Naive B cell (primary cell): Measurements from ENCODE around the gene NPB. TPM values are rescaled to one million over a fixed set of nuclear protein-coding genes. Genes with fewer than 3 reads are reported as not detected.

Experiments used
- ATAC-seq, 2 donors: fragments of 150-1000 bp; cut with Tn5 transposase; 2 replicates each; pipeline ENCODE4 v1.10.0; 2021; ENCODE audit warnings: low read depth in 2 of 2, mild to moderate bottlenecking in 2 of 2, moderate library complexity in 2 of 2
- DNase-seq: peaks from one replicate; pipeline ENCODE4 v3.0.0; 2022
- H3K27ac Mint-ChIP-seq, 6 donors: one replicate each; pipeline ENCODE4 v1.8.0; 2020 to 2022; ENCODE audit warnings: mild to moderate bottlenecking in 6 of 6, mixed read lengths in 6 of 6, moderate library complexity in 5 of 6, inconsistent platforms in 2 of 6
- H3K27me3 Mint-ChIP-seq, 3 donors: one replicate each; pipeline ENCODE4 v1.8.0; 2021 to 2022; ENCODE audit warnings: mixed read lengths in 3 of 3, mild to moderate bottlenecking in 1 of 3
- H3K36me3 Mint-ChIP-seq, 2 donors: one replicate each; pipeline ENCODE4 v1.8.0; 2020 to 2022; ENCODE audit warnings: mixed read lengths in 2 of 2, inconsistent platforms in 1 of 2, mild to moderate bottlenecking in 1 of 2
- H3K4me1 Mint-ChIP-seq, 3 donors: one replicate each; pipeline ENCODE4 v1.8.0; 2020 to 2022; ENCODE audit warnings: mixed read lengths in 3 of 3, inconsistent platforms in 1 of 3, mild to moderate bottlenecking in 1 of 3, moderate library complexity in 1 of 3
- H3K4me3 Mint-ChIP-seq, 8 donors: one replicate each; pipeline ENCODE4 v1.8.0; 2020 to 2022; ENCODE audit warnings: mild to moderate bottlenecking in 8 of 8, mixed read lengths in 8 of 8, moderate library complexity in 8 of 8, inconsistent platforms in 2 of 8
- H3K9me3 Mint-ChIP-seq, 7 donors: one replicate each; pipeline ENCODE4 v1.8.0; 2020 to 2022; ENCODE audit warnings: mixed read lengths in 7 of 7, mild to moderate bottlenecking in 5 of 7, inconsistent platforms in 2 of 7, moderate library complexity in 1 of 7
- polyA plus RNA-seq, 6 donors: library from polyadenylated mRNA; unstranded; fragments of 300-500 nt; fragmentation: Illumina TruSeq; gene quantifications; one replicate each; pipeline ENCODE4 v1.2.3, GENCODE V29; 2021; ENCODE audit warnings: low read depth in 6 of 6

Gene NPB
- polyA plus RNA-seq, 6 donors from 2014 or later: 0.24 TPM; not detected in 5

DNA sequence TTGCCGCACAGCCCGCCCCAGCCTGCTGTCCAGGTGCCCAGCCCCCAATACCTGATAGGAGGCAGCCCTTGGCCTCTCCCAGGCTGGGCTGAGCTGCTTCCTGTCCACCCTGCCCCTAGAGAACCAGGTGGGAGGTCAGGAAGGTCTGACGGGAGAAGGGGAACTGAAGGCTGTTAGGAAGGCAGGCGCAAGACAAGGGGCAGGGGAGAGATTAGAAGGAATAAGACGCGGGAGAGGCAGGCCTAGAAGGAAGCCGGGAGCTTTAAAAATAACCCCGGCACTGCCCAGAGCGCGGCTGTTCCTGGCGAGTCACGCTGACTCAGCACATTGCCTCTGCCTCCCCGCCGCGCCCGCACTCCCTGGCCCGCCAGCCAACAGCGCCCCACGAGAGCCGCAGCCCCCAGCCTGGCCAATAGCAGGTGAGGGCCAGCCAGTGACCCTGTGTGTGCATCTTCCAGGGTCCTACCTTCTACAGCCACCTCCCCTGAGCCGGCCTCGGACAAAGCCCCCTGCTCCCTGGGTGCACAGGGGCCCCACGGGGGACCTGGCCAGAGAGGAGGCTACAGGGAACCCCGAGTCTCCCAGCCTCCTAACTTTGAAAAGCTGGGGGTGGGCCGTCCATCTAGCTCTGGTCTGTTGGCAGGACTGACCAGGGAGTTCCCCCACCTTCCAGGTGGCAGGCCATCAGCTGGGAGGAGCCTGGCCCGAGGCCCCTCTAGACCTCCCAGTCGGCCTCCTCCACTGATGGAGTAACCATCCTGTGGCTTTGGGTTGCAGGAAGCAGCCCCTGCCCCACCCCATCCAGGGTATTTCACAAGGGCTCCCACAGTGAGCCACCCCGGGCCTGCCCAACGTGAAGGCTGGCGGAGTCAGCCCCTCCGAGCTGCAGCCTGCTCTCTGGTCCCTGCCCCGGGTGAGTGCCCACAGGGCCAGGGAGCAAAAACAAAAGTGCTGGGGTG lies 21.5 kb downstream of the NPB start:
- H3K36me3 Mint-ChIP-seq: no peaks in the 10 kb centered on the region
- H3K4me1 Mint-ChIP-seq: peaks cover 16 to 37% (median 19%) of the 10 kb centered on the region in 3 donors
- ATAC-seq: no peak
- H3K9me3 Mint-ChIP-seq: no peaks in the 10 kb centered on the region
- H3K27ac Mint-ChIP-seq: peak overlapping the region in 3 of 6 donors; percentile 63 to 76 (median 67)
- peak overlapping the region in 2 of 8 donors; percentile 33 to 57 for H3K4me3 Mint-ChIP-seq
- DNase-seq: no peak
- no peaks in the 10 kb centered on the region for H3K27me3 Mint-ChIP-seq

GRCh38 chr17:81924557-81925532 lies 22.8 kb downstream of the NPB start:
- ATAC-seq (no peak), DNase-seq (no peak)
- no peaks in the 10 kb centered on the region for H3K36me3 Mint-ChIP-seq
- peak overlapping the region in 4 of 6 donors; percentile 62 to 90 (median 80) for H3K27ac Mint-ChIP-seq
- H3K27me3 Mint-ChIP-seq: peaks cover 0 to 12% (median 5%) of the 10 kb centered on the region in 3 donors
- H3K9me3 Mint-ChIP-seq: no peaks in the 10 kb centered on the region
- H3K4me3 Mint-ChIP-seq: peak overlapping the region; percentile 18 to 95 (median 86)
- peaks cover 15 to 33% (median 16%) of the 10 kb centered on the region in 3 donors for H3K4me1 Mint-ChIP-seq

- peaks cover 0 to 23% (median 8%) of the 10 kb centered on the region in 3 donors for H3K27me3 Mint-ChIP-seq
- H3K9me3 Mint-ChIP-seq: no peaks in the 10 kb centered on the region
- ATAC-seq: no peak
- no peak for DNase-seq
- no peaks in the 10 kb centered on the region for H3K36me3 Mint-ChIP-seq
- H3K4me1 Mint-ChIP-seq: peaks cover 16 to 33% (median 16%) of the 10 kb centered on the region in 3 donors
- peak overlapping the region; percentile 74 to 98 (median 94) for H3K27ac Mint-ChIP-seq
- peak overlapping the region; percentile 85 to 95 (median 89) for H3K4me3 Mint-ChIP-seq
These were observed 23.9 kb downstream of the NPB start for GRCh38 chr17:81925860-81926450.

DNA sequence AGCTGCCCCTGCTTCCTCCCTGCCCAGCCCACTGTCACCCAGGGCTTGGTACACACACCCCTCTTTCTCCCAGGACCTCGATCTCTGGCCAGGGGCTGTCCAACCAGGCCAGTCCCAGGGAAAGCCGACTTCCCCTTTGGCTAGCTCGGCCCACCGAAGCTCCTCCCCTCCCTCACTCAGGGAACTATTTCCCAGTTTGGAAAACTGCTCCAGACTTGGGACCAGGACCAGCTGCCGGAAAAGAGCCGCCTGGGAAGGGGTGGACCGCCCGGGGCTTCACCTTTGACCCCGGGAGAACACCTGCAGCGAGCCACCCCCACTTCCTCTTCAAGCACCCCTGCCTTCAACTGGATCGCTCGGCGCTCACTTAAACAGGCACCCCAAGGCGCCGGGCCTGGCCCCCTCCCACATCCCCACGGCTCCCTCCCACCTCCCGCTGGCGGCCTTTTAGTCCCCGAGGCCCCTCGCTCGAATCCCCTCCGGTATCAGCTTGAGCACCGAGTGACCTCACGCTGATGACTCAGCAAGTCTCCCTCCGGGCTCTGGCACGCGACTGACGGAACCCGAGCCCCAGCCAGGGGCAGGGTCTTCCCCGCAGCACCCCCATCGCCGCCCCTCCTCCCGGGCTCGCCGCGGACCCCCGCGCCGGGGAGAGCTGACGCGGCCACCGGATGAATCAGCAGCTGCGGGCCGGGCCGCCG lies 24.6 kb downstream of the NPB start:
- Mint-ChIP-seq H3K4me3 (peak overlapping the region; percentile 85 to 95 (median 89)), H3K36me3 (no peaks in the 10 kb centered on the region), H3K9me3 (no peaks in the 10 kb centered on the region), H3K4me1 (peaks cover 16 to 33% (median 18%) of the 10 kb centered on the region in 3 donors), H3K27ac (peak overlapping the region; percentile 87 to 98 (median 94)), H3K27me3 (peaks cover 0 to 26% (median 12%) of the 10 kb centered on the region in 3 donors)
- ATAC-seq (peak; percentile 49 to 53), DNase-seq (peak; percentile 62)

DNA sequence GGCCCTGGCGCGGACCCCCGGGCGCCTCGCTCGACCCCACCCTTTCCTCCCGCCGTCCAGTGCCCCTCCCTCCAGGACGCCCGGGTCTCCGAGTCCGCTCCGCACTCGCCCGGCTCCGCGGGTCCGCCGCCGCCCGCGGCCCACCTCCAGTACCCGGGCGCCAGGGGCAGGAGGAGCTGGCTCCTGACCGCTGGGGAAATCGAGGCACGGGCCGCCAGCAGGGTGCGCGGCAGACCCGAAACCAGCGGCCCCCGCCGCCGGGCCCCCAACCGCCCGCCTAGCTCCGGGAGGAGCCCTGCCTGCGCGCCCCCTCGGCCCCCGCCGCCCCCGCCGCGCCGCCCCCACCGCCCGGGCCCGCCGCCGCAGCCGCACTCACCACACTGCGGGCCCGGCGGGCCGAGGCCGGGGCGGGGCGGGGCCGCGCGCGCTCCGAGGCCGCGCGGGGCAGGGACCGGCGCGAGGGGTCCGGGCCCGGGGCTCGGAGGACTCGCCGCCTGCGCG lies 25.2 kb downstream of the NPB start:
- Mint-ChIP-seq H3K9me3 (no peaks in the 10 kb centered on the region), H3K27ac (peak overlapping the region in 1 of 6 donors; percentile 81), H3K36me3 (no peaks in the 10 kb centered on the region), H3K27me3 (peaks cover 0 to 32% (median 18%) of the 10 kb centered on the region in 3 donors), H3K4me3 (peak overlapping the region in 3 of 8 donors; percentile 75 to 87 (median 85)), H3K4me1 (peaks cover 14 to 33% (median 18%) of the 10 kb centered on the region in 3 donors)
- ATAC-seq: peak; percentile 29 to 35
- DNase-seq: no peak

GRCh38 chr17:81927653-81928543 lies 25.9 kb downstream of the NPB start, which contains the start of gene MAFG:
Gene MAFG, minus strand, starts transcription at chr17:81927735. Its CDS starts 4,550 bp downstream, at chr17:81923185.
- ATAC-seq (peak; percentile 72 to 79), DNase-seq (peak; percentile 93)
- peak within 1 kb of the TSS; percentile 85 to 95 (median 89) for H3K4me3 Mint-ChIP-seq
- no peaks in the 10 kb centered on the region for H3K9me3 Mint-ChIP-seq
- peaks cover 0 to 35% (median 20%) of the 10 kb centered on the region in 3 donors for H3K27me3 Mint-ChIP-seq
- no peaks in the 10 kb centered on the region for H3K36me3 Mint-ChIP-seq
- peak within 1 kb of the TSS; percentile 87 to 98 (median 94) for H3K27ac Mint-ChIP-seq
- H3K4me1 Mint-ChIP-seq: peaks cover 11 to 33% (median 18%) of the 10 kb centered on the region in 3 donors

DNA sequence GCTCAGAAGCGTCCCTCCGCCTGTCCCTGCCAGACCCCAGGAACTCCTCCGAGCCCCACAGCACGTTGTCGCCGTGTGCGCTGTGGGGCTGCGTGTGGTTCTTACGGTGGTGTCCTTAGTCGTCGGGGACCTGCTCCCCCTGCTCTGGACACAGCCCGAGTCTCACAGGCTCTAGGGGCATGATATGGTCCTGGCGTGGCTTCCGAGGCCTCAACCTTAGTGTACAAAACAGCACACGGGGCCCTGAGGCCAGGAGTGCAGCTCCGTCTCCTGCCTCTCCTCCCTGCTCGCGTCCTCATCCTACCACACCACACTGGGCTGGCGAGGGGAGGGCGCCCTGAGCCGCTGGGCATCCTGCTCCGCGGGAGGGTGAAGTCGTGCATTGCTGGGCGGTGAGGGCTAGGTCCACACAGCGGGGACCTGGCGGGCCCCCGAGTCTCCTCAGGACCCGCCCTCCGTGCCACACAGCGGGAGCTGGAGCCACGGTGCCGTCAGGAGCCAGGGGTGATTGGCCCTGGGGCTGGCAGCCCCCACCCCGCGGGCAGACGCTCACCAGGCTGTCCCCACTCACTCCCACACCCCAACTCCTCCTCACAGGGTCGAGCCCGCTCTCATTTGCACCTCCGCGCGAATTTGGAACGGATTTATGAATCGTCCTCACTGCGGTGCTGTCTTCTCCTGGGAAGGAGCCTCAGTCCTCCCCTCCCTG lies 26.7 kb downstream of the NPB start:
- ATAC-seq: no peak
- Mint-ChIP-seq H3K27ac (peak overlapping the region in 3 of 6 donors; percentile 29 to 52 (median 47)), H3K9me3 (no peaks in the 10 kb centered on the region), H3K36me3 (no peaks in the 10 kb centered on the region), H3K4me1 (peaks cover 7 to 29% (median 18%) of the 10 kb centered on the region in 3 donors), H3K4me3 (peak overlapping the region; percentile 37 to 85 (median 64)), H3K27me3 (peaks cover 0 to 35% (median 20%) of the 10 kb centered on the region in 3 donors)
- no peak for DNase-seq

DNA sequence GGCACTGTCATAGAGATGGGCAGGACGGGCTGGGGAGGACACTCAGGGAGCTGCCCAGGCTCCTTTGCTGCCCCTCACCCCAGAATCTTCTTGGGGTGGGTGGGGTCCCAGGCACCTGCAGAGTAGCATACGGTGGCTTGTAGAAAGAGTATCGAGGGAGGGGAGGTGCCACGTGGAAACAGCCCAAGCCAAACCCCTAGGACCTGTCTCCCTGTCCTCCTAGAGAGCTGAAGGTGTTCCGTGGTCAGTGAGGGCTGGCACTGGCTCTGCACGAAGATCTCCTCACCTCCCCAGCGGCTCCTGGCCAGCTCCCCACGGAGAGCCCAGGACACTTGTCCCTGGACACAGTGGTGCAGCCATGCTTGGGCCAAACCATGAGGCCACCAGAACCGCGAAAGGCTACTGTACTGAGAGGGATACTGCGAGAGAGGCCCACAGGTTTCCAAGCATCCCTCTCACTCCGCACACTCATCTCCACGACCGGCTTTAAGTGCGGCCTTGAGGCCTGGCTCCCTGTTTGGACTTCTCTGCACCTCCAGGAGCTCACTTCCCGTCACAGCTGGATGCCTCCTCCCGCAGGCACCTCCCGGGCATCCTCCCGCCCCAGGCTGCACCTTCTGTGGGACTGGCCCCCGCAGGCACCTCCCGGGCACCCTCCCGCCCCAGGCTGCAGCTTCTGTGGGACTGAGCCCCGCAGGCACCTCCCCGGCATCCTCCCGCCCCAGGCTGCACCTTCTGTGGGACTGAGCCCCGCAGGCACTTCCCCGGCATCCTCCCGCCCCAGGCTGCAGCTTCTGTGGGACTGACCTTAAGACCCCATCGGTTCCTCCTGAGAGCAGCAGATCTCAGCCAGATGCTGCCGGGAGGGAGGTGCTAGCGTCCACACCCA lies 27.5 kb downstream of the NPB start:
- Mint-ChIP-seq H3K27ac (peak overlapping the region in 3 of 6 donors; percentile 47 to 54 (median 52)), H3K4me1 (peaks cover 7 to 25% (median 16%) of the 10 kb centered on the region in 3 donors), H3K9me3 (no peaks in the 10 kb centered on the region), H3K27me3 (peaks cover 0 to 35% (median 20%) of the 10 kb centered on the region in 3 donors), H3K4me3 (peak overlapping the region in 6 of 8 donors; percentile 37 to 85 (median 62)), H3K36me3 (no peaks in the 10 kb centered on the region)
- DNase-seq: no peak
- ATAC-seq: no peak

DNA sequence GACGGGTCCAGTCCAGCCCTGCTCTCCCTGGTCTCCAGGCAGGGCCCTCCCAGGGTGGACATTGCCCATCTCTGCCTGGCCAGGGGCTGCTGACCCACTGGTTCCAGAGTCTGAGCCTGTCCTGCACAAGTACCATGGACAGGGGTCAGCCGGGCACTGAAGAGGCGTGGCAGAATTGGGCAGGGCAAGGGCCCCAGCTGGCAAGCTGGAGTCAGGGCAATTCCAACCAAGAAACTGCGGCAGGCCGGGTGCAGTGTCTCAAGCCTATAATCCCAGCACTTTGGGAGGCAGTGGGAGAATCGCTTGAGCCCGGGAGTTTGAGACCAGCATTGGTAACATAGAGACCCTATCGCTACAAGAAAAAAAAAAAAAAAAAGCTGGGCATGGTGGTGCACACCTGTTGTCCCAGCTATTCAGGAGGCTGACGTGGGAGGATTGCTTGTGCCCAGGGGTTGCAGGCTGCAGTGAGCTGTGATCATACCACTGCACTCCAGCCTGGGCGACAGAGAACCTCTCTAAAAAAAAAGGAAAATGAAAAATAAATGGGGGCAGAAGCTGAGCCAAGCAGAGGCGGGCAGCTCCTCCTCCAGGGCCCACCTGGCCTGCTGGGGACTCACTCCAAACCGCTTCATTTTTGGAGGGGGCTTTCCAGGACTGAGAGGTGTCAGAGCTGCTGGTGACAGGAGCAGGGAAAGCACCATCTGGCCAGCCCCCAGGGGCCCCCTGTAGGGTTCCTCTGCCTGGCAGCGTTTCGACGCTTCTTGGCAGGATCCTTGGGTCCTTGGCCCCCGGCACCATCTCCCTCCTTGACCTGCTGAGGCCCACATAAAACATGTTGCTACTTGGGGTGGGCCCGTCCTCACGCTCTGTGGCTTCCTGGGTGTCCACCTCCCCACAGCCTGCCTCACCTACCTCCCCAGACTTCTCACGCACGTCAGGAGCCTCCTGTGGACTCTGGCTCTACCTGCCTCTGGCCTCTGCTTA lies 28.4 kb downstream of the NPB start:
- DNase-seq (no peak), ATAC-seq (no peak)
- Mint-ChIP-seq H3K4me3 (peak overlapping the region in 5 of 8 donors; percentile 13 to 62 (median 19)), H3K27me3 (peaks cover 0 to 35% (median 20%) of the 10 kb centered on the region in 3 donors), H3K27ac (no peak overlapping the region), H3K9me3 (no peaks in the 10 kb centered on the region), H3K36me3 (no peaks in the 10 kb centered on the region), H3K4me1 (peaks cover 7 to 25% (median 15%) of the 10 kb centered on the region in 3 donors)
